Endothelial cell of umbilical vein (primary cell): ENCODE data around the gene ALDH1A2.

ENCODE experiments used
- EZH2 ChIP-seq: IDR thresholded peaks from 2 replicates; pipeline ENCODE4 v1.6.1; 2012; ENCODE audit warnings: borderline replicate concordance, low read depth, mild to moderate bottlenecking, moderate library complexity, low read length, inconsistent platforms; ENCODE audit not compliant: severe bottlenecking
- GATA2 ChIP-seq: IDR thresholded peaks from 2 replicates; pipeline ENCODE4 v1.7.0; 2011; ENCODE audit warnings: low read depth, mild to moderate bottlenecking, moderate library complexity, mixed read lengths, low read length; ENCODE audit not compliant: insufficient read length, insufficient read depth
- JUN ChIP-seq: IDR thresholded peaks from 2 replicates; pipeline ENCODE4 v1.6.1; 2011; ENCODE audit warnings: borderline replicate concordance, low read depth; ENCODE audit not compliant: insufficient read length, insufficient read depth
- POLR2AphosphoS5 ChIP-seq: IDR thresholded peaks from 2 replicates; pipeline ENCODE4 v1.6.1; 2012; ENCODE audit warnings: low read depth, mild to moderate bottlenecking, control low read depth, low read length, moderate library complexity; ENCODE audit not compliant: insufficient read depth

- TF ChIP-seq EZH2 (no peak), POLR2AphosphoS5 (no peak), GATA2 (no peak), JUN (no peak)
These were observed 116.1 kb downstream of the ALDH1A2 start for GRCh38 chr15:57949374-57949943.
